GM04503 (cell line): Measurements from ENCODE around the gene CHST8.

ENCODE experiments used
- DNase-seq: peaks from one replicate; pipeline ENCODE4 v3.0.0-alpha.2; 2012; ENCODE audit warnings: low read depth

Gene CHST8

GRCh38 chr19:33719366-33720154 lies 97.8 kb downstream of the CHST8 start:
- no peak for DNase-seq

GRCh38 chr19:33720155-33720493 lies 98.4 kb downstream of the CHST8 start:
- DNase-seq = no peak

GRCh38 chr19:33720691-33721682 lies 99.2 kb downstream of the CHST8 start:
- no peak for DNase-seq

- no peak for DNase-seq
Observed at GRCh38 chr19:33721735-33722297, 100.1 kb downstream of the CHST8 start.

DNA sequence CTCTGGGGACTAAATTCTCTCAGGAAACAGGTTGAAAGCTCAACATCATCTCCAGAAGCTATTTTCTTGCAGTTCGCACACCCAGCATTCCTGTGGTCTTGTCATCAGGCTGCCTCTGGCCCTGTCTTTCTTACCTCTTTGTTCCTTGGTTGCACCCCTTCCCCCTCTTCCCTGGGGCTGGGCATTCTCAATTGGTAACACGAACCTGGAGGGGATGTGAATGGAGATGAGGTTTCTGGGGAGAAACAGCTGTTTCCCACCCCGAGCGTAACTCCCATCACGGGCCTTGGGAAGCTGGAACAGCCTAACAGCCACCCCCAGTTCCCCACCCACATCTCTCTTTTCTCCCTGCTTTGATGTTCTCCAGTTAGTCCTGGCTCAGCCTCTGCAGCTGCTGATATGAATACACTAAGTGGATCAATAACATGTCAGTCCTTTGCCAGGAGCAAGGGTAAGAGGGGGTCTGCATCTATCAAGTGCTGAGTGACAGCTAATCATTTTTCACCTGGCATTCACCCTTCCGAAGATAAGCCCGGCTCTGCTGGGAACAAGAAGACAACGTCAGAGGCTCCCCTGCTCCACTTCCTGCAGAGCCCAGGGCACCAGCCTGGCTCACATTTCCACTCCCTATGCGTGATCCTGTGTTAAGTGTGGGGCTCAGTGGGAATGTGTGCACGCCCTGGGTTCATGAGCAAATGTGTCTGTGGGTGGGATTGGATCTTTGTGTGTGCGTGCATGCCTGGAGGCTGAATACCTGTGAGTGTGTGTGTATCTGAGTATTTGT lies 100.9 kb downstream of the CHST8 start:
- no peak for DNase-seq

DNA sequence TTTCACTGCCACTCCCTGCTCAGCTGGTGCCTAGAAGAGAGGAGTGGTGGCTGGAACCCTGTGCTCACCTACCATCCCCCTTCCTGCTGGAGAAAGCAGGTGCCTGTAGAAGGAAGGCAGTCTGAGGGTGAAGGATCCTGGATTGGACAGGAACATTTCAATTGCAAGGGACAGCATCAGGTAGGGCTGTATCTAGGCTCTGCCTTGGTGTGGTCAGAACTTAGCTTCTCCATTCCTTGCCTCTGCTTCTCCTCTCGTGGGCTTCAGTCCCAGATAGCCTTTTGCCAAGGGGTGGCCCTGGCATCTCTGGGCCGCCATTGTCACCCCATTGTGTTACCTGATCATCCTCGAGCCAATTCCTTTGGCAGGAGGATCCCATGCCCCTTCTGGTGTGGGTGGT lies 101.8 kb downstream of the CHST8 start:
- DNase-seq = no peak

- no peak for DNase-seq
Observed at GRCh38 chr19:33724021-33724720, 102.4 kb downstream of the CHST8 start.

DNA sequence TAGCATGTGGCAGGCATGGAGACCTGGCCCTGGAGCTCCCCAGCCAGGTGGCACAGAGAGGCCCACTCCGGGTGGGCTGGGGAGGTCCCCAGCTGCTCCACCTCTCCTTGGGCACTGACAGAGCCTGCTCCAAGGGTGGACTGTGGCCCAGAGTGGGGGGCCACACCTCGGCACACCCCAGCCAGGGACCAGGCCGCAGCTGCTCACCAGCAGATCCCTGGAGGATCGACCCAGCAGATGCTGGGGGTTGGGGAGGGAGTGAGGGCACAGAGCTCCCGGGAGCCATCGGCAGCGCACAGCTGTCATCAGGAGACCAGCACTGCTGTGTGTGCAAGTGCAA lies 102.9 kb downstream of the CHST8 start:
- DNase-seq = no peak

GRCh38 chr19:33725567-33725966 lies 103.8 kb downstream of the CHST8 start:
- DNase-seq = no peak

DNA sequence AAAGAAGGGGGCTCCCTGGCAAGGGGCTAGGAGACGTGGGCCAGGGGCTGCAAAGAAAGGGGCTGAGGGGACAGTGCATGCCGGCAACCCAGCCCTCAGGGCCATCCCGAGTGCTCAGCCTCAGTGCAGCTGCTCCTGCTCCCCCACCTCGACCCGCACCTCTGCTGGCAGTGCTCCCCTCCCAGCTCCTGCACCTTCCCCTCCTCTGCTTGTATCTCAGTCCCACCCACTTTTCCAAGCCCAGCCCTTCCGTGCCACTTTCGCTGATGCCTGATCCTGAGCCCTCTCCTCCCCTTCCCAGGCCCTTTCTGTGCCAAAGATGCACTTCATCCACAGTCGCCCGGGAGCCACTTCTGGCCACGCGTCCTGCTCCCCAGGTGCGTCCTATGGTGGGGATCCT lies 105.0 kb downstream of the CHST8 start:
- DNase-seq = no peak

- DNase-seq = no peak
Observed at GRCh38 chr19:33727331-33727998, 105.7 kb downstream of the CHST8 start.

DNA sequence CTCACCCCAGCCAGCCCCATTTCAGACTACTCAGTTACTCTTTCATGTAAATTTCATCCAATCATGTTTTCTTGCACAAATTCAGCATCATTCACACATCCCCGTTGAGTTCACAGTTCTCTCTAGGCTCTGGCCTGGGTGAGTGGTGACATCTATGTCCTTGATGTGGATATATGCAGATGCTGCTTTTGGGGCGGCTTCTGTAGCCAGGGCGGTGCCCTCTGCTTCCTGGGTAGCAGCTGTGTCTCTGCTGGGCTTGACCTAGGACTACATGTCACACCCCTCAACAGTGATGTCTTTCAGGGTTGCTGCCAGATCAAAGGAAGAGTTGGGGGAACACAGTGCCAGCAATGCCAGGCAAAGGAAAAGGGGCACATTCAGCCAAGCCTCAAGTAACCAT lies 106.4 kb downstream of the CHST8 start:
- no peak for DNase-seq

GRCh38 chr19:33730858-33731607 lies 109.3 kb downstream of the CHST8 start:
- DNase-seq = no peak

GRCh38 chr19:33731881-33732280 lies 110.1 kb downstream of the CHST8 start:
- DNase-seq = no peak

- DNase-seq = no peak
Observed at GRCh38 chr19:33734913-33735312, 113.2 kb downstream of the CHST8 start.

DNA sequence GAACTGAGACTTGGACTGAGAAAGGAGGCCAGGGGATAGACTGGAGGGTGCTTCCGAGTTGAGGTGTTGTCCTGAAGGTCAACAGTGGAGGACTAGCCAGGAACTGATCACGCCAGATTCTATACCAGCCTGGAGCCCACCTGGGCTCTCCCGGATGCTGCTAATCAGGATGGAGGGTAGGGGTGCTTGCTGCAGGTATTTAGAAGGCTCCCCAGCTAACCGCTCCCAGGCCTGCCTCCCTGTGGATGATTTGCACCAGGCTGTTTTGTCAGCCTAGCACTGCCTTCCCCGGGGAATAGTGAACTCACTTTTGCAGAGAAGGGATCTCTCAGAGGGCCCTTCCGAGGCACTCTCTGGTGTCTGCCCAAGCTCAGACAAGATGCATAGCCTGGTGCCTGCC lies 114.4 kb downstream of the CHST8 start:
- no peak for DNase-seq

- DNase-seq = no peak
Observed at GRCh38 chr19:33736787-33737186, 115.0 kb downstream of the CHST8 start.

- DNase-seq = no peak
Observed at GRCh38 chr19:33737681-33738371, 116.1 kb downstream of the CHST8 start.

- no peak for DNase-seq
Observed at GRCh38 chr19:33740811-33741396, 119.2 kb downstream of the CHST8 start.
